HG02885 (cell line): ENCODE measurements around the gene EDAR.

ENCODE experiments used
- ATAC-seq: cut with Tn5 transposase; IDR thresholded peaks from one replicate; pipeline ENCODE4 v1.9.1; 2021; ENCODE audit warnings: mild to moderate bottlenecking; ENCODE audit not compliant: unreplicated experiment, poor library complexity

EDAR gene

GRCh38 chr2:108942231-108942825, 46.7 kb downstream of the EDAR start:
- no peak for ATAC-seq

DNA sequence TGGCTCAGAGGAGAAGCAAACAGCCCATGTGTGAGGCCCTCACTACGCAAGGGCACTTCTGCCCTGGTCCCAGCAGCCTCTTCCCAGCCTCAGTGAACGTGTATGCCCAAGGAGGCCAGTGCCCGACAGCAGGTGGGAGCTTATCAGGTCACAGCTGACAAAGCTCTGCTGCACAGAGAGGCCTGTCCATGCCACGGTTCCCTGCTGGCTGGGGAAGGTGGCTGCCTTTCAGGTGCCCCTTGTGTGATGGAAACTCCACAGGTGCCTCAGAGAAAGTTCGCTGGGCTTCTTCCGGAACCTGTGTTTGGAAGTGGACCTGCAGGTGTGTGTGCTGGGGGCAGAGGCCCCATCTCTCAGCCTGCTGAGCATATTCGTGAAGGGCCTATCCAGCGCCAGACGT, 47.3 kb downstream of the EDAR start:
- ATAC-seq: no peak

DNA sequence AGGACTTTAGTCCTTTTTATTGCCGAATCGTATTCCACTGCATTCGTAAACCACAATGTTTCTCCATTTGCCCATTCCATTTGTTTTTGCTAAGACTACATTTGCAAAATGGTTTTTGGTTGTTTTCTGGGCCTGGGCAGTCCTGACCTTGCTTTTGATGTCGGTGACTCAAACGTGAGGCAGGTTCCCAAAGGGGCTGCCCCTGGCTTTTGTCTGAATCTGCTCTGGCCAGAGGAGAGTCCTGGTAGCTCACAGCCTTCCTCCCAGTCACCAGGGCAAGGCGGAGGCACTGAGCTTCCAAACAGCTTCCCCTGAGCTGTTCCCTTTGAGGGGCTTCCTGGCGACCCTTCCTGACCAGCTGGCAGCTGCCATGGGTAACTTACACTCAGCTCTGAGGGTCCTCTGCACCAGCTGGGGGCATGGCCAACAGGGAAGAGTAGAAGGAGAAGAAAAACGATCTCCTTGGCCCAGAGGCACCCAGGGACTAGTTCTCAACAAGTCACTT, 47.8 kb downstream of the EDAR start:
- no peak for ATAC-seq

DNA sequence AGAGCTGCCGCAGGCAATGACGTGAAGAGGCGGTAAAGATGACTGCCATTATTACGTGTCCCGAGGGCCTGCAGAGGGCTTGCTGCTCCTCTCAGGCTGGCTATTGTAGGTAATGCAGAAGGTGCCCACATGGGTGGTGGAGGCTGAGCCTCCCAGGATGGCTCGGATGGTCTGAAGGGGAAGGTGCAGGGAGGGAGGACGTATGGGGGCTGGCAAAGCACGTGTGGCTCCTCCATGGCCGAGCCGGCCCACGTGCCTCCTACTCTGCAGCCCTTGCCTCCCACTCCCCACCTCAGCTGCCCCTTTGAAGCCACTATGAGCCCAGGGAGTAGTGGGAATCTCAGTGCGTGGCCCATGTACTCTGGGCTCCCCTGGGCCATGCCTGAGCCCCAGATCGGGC, 48.9 kb downstream of the EDAR start:
- ATAC-seq: no peak

GRCh38 chr2:108938077-108938710, 50.8 kb downstream of the EDAR start:
- ATAC-seq: no peak

- ATAC-seq: no peak
Measured at GRCh38 chr2:108937367-108938017, 51.5 kb downstream of the EDAR start.

- ATAC-seq: no peak
Measured at GRCh38 chr2:108936866-108937265, 52.2 kb downstream of the EDAR start.

DNA sequence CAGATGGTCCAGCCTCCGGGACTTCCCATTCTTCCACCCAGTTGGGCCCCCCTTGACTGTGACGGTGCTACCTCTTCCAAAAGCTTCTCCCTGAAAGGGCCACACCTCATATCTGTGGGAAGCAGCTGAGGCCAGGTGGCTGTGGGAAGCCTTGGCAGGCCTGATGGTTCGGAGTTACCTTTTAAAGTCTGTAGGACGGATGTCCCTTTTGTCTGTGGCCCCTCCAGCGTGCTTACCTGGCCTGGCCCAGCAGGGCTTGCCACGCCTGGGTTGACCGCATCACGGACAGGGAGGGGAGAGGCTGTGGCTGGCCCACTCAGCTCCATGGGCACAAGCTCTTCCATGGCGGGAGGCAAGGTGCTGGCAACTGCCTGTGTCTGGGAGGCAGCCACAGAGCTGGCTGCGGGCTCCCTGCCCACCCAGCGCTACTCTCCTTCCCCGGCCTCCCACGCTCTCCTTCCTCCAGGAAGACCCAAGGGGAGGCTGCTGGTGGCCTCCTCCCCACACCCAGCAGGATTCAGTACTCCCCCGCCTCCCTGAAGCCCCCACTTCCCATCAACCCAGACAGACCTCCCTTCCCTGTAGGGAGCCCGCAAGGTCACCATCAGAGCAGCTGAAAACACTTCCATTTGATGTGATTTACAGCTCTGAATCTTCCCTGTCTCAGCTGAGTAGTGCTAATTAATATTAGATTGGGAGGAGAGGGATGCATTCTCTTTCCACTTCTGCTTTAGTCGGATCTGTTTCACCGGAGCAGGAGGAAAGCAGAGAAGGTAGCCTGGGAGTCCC, 52.8 kb downstream of the EDAR start:
- no peak for ATAC-seq

DNA sequence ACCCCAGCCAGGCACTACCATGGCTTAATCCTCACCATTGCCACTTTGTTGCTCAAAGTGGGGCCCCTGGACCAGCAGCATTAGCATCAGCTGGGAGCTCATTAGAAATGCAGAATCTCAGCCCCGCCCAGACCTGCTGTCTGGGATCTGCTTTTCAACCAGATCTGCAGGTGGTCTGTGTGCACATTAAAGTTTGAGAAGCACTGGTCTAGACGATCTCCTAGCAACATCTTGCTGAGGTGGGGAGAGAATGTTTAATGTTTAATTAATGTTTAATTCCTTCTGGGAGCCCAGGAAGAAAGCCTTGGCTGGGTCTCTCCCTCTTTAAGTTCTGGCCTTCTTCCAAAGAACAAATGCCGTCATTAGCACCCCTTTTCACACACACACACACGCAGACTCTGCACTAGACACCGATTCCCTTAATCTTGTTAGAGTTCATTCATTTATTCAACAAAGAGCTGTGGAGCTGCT, 53.7 kb downstream of the EDAR start:
- no peak for ATAC-seq

DNA sequence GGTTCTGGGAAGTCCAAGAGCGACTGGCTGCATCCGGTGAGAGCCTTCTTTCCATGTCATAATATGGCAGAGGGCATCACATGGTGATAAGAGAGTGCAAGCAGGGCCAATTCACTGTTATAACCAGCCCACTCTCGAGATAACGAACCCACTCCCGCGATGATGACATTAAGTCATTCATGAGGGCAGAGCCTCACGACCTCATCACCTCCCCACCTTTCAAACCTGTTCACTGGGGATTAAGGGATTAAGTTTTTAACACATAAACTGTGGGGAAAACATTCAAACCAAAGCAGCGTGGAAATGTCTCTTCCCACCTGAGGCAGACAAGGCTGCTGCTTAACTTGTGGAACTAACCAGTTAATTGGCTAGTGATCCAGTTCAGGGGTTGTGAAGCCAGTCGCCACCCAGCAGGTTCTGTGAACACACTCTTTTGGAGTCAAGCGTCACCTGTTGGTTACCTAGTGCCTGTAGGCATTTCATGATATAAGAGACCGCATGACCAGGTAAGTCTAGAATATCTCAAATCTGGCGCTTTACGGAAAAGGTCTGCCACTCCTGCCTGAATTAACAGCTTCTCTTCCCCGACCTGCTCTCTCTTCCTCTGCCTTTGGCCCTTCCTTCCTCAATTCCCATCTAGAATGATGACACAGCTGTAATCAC, 54.3 kb downstream of the EDAR start:
- ATAC-seq: no peak

GRCh38 chr2:108934151-108934550, 54.9 kb downstream of the EDAR start:
- no peak for ATAC-seq

DNA sequence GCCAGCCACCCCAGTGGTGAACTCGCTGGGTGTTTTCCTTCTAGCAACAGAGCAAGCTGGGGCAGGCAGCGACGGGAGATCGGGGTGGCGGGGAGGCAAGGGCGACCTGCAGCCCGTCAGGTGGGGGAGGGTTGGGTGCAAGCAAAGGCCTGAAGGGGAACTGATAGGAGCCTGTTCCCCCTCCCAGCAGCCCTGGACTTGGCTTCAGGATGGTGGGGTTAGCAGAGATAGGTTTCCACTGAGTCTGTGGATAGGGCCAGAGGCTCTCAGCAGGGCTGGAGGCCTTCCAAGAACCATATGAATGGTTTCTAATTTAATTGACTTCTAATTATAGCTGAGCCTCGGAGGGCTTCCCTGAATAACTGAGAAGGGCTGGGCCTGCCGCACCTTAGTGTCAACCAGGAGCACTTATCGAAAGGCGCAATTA, 55.3 kb downstream of the EDAR start:
- ATAC-seq: no peak

DNA sequence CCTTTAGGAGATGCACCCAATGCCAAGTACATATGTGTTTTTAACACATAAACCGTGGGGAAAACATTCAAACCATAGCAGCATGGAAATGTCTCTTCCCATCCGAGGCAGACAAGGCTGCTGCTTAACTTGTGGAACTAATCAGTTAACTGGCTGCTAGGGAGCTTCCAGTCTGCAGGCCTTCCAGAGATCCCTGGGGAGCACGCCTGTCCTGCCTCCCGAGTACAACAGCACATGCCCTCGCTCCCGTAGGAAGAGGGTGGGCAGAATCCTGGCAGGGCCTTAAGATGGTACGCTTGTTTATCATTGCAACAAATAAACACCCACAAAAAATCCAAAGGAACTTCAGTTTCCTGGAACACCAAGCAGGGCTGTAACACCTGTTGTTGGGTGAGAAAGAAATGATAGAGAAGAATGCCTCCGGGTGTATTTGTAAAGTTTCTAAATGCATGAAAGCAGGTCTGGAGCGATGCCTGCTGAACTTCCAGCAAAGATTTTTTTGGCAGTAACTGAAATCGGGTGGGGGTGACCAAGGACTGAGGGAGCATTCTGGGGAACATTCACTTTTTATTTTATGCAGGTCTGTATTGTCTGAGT, 56.2 kb downstream of the EDAR start:
- ATAC-seq: no peak

GRCh38 chr2:108931372-108931771, 57.6 kb downstream of the EDAR start:
- no peak for ATAC-seq

- ATAC-seq: no peak
Measured at GRCh38 chr2:108929807-108930425, 59.1 kb downstream of the EDAR start.

- ATAC-seq: no peak
Measured at GRCh38 chr2:108928660-108929377, 60.2 kb downstream of the EDAR start.

- peak; percentile 64 for ATAC-seq
Measured at GRCh38 chr2:108927936-108928659, 60.9 kb downstream of the EDAR start.

DNA sequence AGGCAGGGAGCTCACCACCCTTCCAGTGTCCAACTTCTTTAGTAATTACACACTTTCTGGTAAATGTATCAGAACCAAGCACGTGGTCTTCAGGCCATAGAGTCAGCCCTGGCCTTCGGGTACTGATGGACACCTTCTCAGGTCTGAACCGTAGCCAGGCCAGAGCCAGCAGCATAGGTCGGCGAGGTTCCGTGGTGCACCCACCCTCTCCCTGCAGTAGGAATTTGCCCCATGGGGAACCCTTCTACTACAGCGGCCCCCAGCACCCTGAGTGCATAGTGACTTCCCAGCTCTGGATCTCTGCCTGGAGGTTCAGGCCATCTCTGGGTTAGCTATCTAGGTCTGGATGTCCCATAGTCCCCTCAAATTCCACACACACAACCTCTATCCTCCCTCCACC, 61.6 kb downstream of the EDAR start:
- no peak for ATAC-seq
